NCI-H2171 treated with DMSO at 0.1 percent for 48 hours (cell line): Measurements from ENCODE around the gene C12orf76.
"Not testable (repeated sequence)": the region's sequence is repeated elsewhere in the genome, so short reads cannot be mapped to it uniquely, and the experiment has no call there.

ENCODE experiments used
- DNase-seq: peaks from one replicate; lab custom pipeline; 2025; lab: John Stamatoyannopoulos, UW

Gene C12orf76

GRCh38 chr12:110023059-110023980, 25.0 kb downstream of the C12orf76 start:
- peak; percentile 90 for DNase-seq

GRCh38 chr12:110020956-110021355, 27.4 kb downstream of the C12orf76 start:
- DNase-seq, result no peak

GRCh38 chr12:110015132-110015531, 33.2 kb downstream of the C12orf76 start:
- DNase-seq, result no peak

- DNase-seq, result no peak
Measured at GRCh38 chr12:110012659-110013058, 35.7 kb downstream of the C12orf76 start.

- DNase-seq, result no peak
Measured at GRCh38 chr12:110012137-110012536, 36.2 kb downstream of the C12orf76 start.

GRCh38 chr12:110010853-110011723, 37.2 kb downstream of the C12orf76 start:
- no peak for DNase-seq

GRCh38 chr12:110008681-110009398, 39.5 kb downstream of the C12orf76 start:
- DNase-seq, result not testable (repeated sequence)

- DNase-seq, result no peak
Measured at GRCh38 chr12:110007881-110008280, 40.4 kb downstream of the C12orf76 start.

- no peak for DNase-seq
Measured at GRCh38 chr12:110006115-110006514, 42.2 kb downstream of the C12orf76 start.

- DNase-seq, result no peak
Measured at GRCh38 chr12:110005319-110005973, 42.9 kb downstream of the C12orf76 start.

GRCh38 chr12:110004598-110004997, 43.7 kb downstream of the C12orf76 start:
- DNase-seq, result no peak

- no peak for DNase-seq
Measured at GRCh38 chr12:110002676-110003515, 45.4 kb downstream of the C12orf76 start.

GRCh38 chr12:110001596-110001995, 46.7 kb downstream of the C12orf76 start:
- DNase-seq, result no peak

GRCh38 chr12:109999983-110000505, 48.3 kb downstream of the C12orf76 start:
- DNase-seq, result no peak

GRCh38 chr12:109999649-109999971, 48.7 kb downstream of the C12orf76 start:
- no peak for DNase-seq

GRCh38 chr12:109998904-109999648, 49.2 kb downstream of the C12orf76 start, which contains the start of gene ANKRD13A:
Gene ANKRD13A, plus strand, starts transcription at chr12:109999430. Its CDS starts 259 bp downstream, at chr12:109999689.
- peak; percentile 82 for DNase-seq

- DNase-seq, result no peak
Measured at GRCh38 chr12:109998241-109998903, 50.0 kb downstream of the C12orf76 start.

- no peak for DNase-seq
Measured at GRCh38 chr12:109997393-109997792, 50.9 kb downstream of the C12orf76 start.

GRCh38 chr12:109996483-109996853, 51.9 kb downstream of the C12orf76 start:
- no peak for DNase-seq
